ENCODE data around the gene NEK4.
A peak's percentile ranks its signal among the peaks of the same experiment; 100 is the strongest.

NEK4 gene

GRCh38 chr3:52710512-52710911 lies 60.2 kb downstream of the NEK4 start:
- H3K4me3 ChIP-seq (ENCODE audit: low read depth, low read length) = no peak overlapping the region
- no peak for DNase-seq (ENCODE audit: low read depth)
- no peak for TF ChIP-seq CTCF (IDR thresholded peaks at IDR 0.05; ENCODE audit: low read depth, low read length, missing control alignments)

- no peak for TF ChIP-seq CTCF (IDR thresholded peaks at IDR 0.05; ENCODE audit: low read depth, low read length, missing control alignments)
- H3K4me3 ChIP-seq (ENCODE audit: low read depth, low read length) = peak overlapping the region; percentile 90
- DNase-seq (ENCODE audit: low read depth) = no peak
Measured at GRCh38 chr3:52707585-52707984, 63.2 kb downstream of the NEK4 start.

GRCh38 chr3:52705688-52706686 lies 64.8 kb downstream of the NEK4 start, which contains the start of the genes GLT8D1 and SPCS1:
GLT8D1 (minus strand) TSS chr3:52705791; CDS start chr3:52700460, 5,331 bp downstream.
SPCS1 (plus strand) TSS chr3:52706106; CDS start chr3:52706247, 141 bp downstream.
- no peak for DNase-seq (ENCODE audit: low read depth)
- H3K4me3 ChIP-seq (ENCODE audit: low read depth, low read length) = peak within 1 kb of the TSS; percentile 90
- no peak for TF ChIP-seq CTCF (IDR thresholded peaks at IDR 0.05; ENCODE audit: low read depth, low read length, missing control alignments)

GRCh38 chr3:52705438-52705687 lies 65.4 kb downstream of the NEK4 start:
- H3K4me3 ChIP-seq (ENCODE audit: low read depth, low read length) = peak overlapping the region; percentile 90
- DNase-seq (ENCODE audit: low read depth) = no peak
- no peak for TF ChIP-seq CTCF (IDR thresholded peaks at IDR 0.05; ENCODE audit: low read depth, low read length, missing control alignments)

- no peak for TF ChIP-seq CTCF (IDR thresholded peaks at IDR 0.05; ENCODE audit: low read depth, low read length, missing control alignments)
- peak overlapping the region; percentile 90 for H3K4me3 ChIP-seq (ENCODE audit: low read depth, low read length)
- DNase-seq (ENCODE audit: low read depth) = no peak
Measured at GRCh38 chr3:52704611-52705437, 65.9 kb downstream of the NEK4 start.

GRCh38 chr3:52703341-52703740 lies 67.4 kb downstream of the NEK4 start:
- no peak overlapping the region for H3K4me3 ChIP-seq (ENCODE audit: low read depth, low read length)
- TF ChIP-seq CTCF (IDR thresholded peaks at IDR 0.05; ENCODE audit: low read depth, low read length, missing control alignments) = no peak
- DNase-seq (ENCODE audit: low read depth) = no peak

Data from GM12864 (cell line).